WTC11 (cell line): Measurements from ENCODE around the gene PSAT1.

Experiments used
- FOXK1 ChIP-seq: sonication (generic); formaldehyde crosslinking; IDR thresholded peaks from 2 replicates; pipeline ENCODE4 v1.8.0; 2022; ENCODE audit warnings: mild to moderate bottlenecking, moderate library complexity, missing genetic modification reagents
- NFYB ChIP-seq: sonication (generic); formaldehyde crosslinking; conservative IDR thresholded peaks from 2 replicates; pipeline ENCODE4 v1.8.0; 2022; ENCODE audit warnings: low read depth, missing genetic modification reagents
- STAT6 ChIP-seq: sonication (generic); formaldehyde crosslinking; conservative IDR thresholded peaks from 2 replicates; pipeline ENCODE4 v1.8.1; 2023; ENCODE audit warnings: mild to moderate bottlenecking, low read depth, missing genetic modification reagents, moderate library complexity
- TCF7 ChIP-seq: sonication (generic); formaldehyde crosslinking; IDR thresholded peaks from 2 replicates; pipeline ENCODE4 v1.8.0; 2022; ENCODE audit warnings: mild to moderate bottlenecking, low read depth, missing genetic modification reagents, moderate library complexity
- USF1 ChIP-seq: sonication (generic); formaldehyde crosslinking; IDR thresholded peaks from 2 replicates; pipeline ENCODE4 v1.8.0; 2022; ENCODE audit warnings: mild to moderate bottlenecking, missing genetic modification reagents
- TF ChIP-seq, protein P1 (sequence below): fragments of 200-600 bp; IDR thresholded peaks from 2 replicates; pipeline ENCODE4 v1.8.0; 2022; ENCODE audit warnings: antibody characterized with exemption
- TF ChIP-seq, protein P2 (sequence below): sonication (generic); formaldehyde crosslinking; IDR thresholded peaks from 2 replicates; pipeline ENCODE4 v1.8.1; 2023; ENCODE audit warnings: mild to moderate bottlenecking, missing genetic modification reagents, moderate library complexity

GRCh38 chr9:78288214-78288892, 8.6 kb upstream of the PSAT1 start:
- TF ChIP-seq, protein P1, sequence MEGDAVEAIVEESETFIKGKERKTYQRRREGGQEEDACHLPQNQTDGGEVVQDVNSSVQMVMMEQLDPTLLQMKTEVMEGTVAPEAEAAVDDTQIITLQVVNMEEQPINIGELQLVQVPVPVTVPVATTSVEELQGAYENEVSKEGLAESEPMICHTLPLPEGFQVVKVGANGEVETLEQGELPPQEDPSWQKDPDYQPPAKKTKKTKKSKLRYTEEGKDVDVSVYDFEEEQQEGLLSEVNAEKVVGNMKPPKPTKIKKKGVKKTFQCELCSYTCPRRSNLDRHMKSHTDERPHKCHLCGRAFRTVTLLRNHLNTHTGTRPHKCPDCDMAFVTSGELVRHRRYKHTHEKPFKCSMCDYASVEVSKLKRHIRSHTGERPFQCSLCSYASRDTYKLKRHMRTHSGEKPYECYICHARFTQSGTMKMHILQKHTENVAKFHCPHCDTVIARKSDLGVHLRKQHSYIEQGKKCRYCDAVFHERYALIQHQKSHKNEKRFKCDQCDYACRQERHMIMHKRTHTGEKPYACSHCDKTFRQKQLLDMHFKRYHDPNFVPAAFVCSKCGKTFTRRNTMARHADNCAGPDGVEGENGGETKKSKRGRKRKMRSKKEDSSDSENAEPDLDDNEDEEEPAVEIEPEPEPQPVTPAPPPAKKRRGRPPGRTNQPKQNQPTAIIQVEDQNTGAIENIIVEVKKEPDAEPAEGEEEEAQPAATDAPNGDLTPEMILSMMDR = no peak
- no peak for TF ChIP-seq USF1 (CRISPR knock-in tag)
- no peak for TF ChIP-seq TCF7 (CRISPR knock-in tag)
- TF ChIP-seq, protein P2, sequence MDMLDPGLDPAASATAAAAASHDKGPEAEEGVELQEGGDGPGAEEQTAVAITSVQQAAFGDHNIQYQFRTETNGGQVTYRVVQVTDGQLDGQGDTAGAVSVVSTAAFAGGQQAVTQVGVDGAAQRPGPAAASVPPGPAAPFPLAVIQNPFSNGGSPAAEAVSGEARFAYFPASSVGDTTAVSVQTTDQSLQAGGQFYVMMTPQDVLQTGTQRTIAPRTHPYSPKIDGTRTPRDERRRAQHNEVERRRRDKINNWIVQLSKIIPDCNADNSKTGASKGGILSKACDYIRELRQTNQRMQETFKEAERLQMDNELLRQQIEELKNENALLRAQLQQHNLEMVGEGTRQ (CRISPR knock-in tag) = no peak
- no peak for TF ChIP-seq STAT6
- no peak for TF ChIP-seq FOXK1 (CRISPR knock-in tag)
- TF ChIP-seq NFYB (CRISPR knock-in tag) = no peak
